ENCODE results near the gene DPM2.

The DPM2 gene

GRCh38 chr9:127937388-127938297 is at the start of gene DPM2:
Gene DPM2, minus strand, starts transcription at chr9:127937854. Its CDS starts 34 bp downstream, at chr9:127937820.
- DNase-seq: peak; percentile 86

- no peak for DNase-seq
Observed at GRCh38 chr9:127987103-127987614, 49.5 kb upstream of the DPM2 start.

- DNase-seq: no peak
Observed at GRCh38 chr9:127985011-127985410, 47.4 kb upstream of the DPM2 start.

- peak; percentile 30 for DNase-seq
Observed at GRCh38 chr9:127983847-127984289, 46.2 kb upstream of the DPM2 start.

- DNase-seq: no peak
Observed at GRCh38 chr9:127982912-127983311, 45.3 kb upstream of the DPM2 start.

- DNase-seq: peak; percentile 36
Observed at GRCh38 chr9:127981559-127982121, 44.0 kb upstream of the DPM2 start.

GRCh38 chr9:127980706-127981558 is 43.3 kb upstream of the DPM2 start, which contains the start of gene EEIG1:
Gene EEIG1, minus strand, starts transcription at chr9:127980989. Its CDS starts 852 bp downstream, at chr9:127980137.
- peak; percentile 99 for DNase-seq

GRCh38 chr9:127980060-127980705 is 42.5 kb upstream of the DPM2 start:
- DNase-seq: no peak

GRCh38 chr9:127979333-127980059 is 41.8 kb upstream of the DPM2 start:
- peak; percentile 56 for DNase-seq

GRCh38 chr9:127979015-127979332 is 41.3 kb upstream of the DPM2 start:
- no peak for DNase-seq

GRCh38 chr9:127977884-127978647 is 40.4 kb upstream of the DPM2 start:
- DNase-seq: peak; percentile 30

- DNase-seq: peak; percentile 32
Observed at GRCh38 chr9:127977009-127977883, 39.6 kb upstream of the DPM2 start.

GRCh38 chr9:127976498-127976897 is 38.8 kb upstream of the DPM2 start:
- DNase-seq: peak; percentile 29

- peak; percentile 30 for DNase-seq
Observed at GRCh38 chr9:127975376-127976315, 38.0 kb upstream of the DPM2 start.

- DNase-seq: no peak
Observed at GRCh38 chr9:127974769-127975261, 37.2 kb upstream of the DPM2 start.

GRCh38 chr9:127974001-127974768 is 36.5 kb upstream of the DPM2 start:
- peak; percentile 29 for DNase-seq

- peak; percentile 30 for DNase-seq
Observed at GRCh38 chr9:127973169-127974000, 35.7 kb upstream of the DPM2 start.

Data from activated CD4-positive, CD25-positive, alpha-beta regulatory T cell treated with anti-CD3 and anti-CD28 coated beads, Interleukin-2, amount 50 U/mL, for 72 hours (primary cell).